Endothelial cell of umbilical vein (primary cell): Measurements from ENCODE around the gene PXN. TPM values are rescaled to one million over a fixed set of nuclear protein-coding genes. Genes with fewer than 3 reads are reported as not detected.

ENCODE experiments used
- BruUV-seq: library from RNA; stranded (reverse); fragments of 400-500 nt; replicated peaks from 2 replicates; lab custom pipeline; 2021; lab: Mats Ljungman, UMichigan
- CTCF ChIA-PET: fragments of 300-600, 350-600 bp; sonication (Branson Sonifier 250); formaldehyde crosslinking; loops from one replicate; lab custom pipeline; 2021; ENCODE audit warnings: antibody characterized with exemption, inconsistent platforms; lab: Charles Lee
- POLR2A ChIA-PET: fragments of 300-600, 350-600 bp; sonication (Branson Sonifier 250); formaldehyde crosslinking; loops from one replicate; lab custom pipeline; 2021; ENCODE audit warnings: antibody characterized with exemption, inconsistent platforms; lab: Charles Lee
- DNase-seq: peaks from one replicate; pipeline ENCODE4 v3.0.0-alpha.2; 2011; ENCODE audit warnings: low read depth, low spot score
- FAIRE-seq: peaks from 2 replicates; lab custom pipeline; 2011; peaks lifted over from hg19 to GRCh38; lab: Jason Lieb, UNC
- H2AFZ ChIP-seq: 2 replicates; pipeline ENCODE4 v1.6.0; 2012; ENCODE audit warnings: low read depth, low read length, control low read depth, inconsistent platforms
- H3K27ac ChIP-seq: 2 replicates; pipeline ENCODE4 v1.5.1; 2011; ENCODE audit warnings: low read depth, mild to moderate bottlenecking, control low read depth, low read length, moderate library complexity; ENCODE audit not compliant: insufficient read depth
- H3K27me3 ChIP-seq, 2 experiments: 2 replicates each; pipeline versions ENCODE4 v1.6.0 to v1.6.1; 2011; ENCODE audit warnings: low read length in 2 of 2, mixed read lengths in 1 of 2; ENCODE audit not compliant: control insufficient read depth in 2 of 2, insufficient read depth in 2 of 2
- H3K36me3 ChIP-seq, 2 experiments: 2 replicates in 1 of 2; 3 replicates in 1 of 2; pipeline ENCODE4 v1.5.1; 2011; ENCODE audit warnings: low read length in 2 of 2, mild to moderate bottlenecking in 1 of 2, moderate library complexity in 1 of 2; ENCODE audit not compliant: control insufficient read depth in 2 of 2, insufficient read depth in 2 of 2; ENCODE audit errors: extremely low read depth in 1 of 2
- H3K4me1 ChIP-seq: 3 replicates; pipeline ENCODE4 v1.5.1; 2011; ENCODE audit warnings: mild to moderate bottlenecking, low read length; ENCODE audit not compliant: control insufficient read depth, insufficient read depth; ENCODE audit errors: extremely low read depth
- H3K4me2 ChIP-seq: 2 replicates; pipeline ENCODE4 v1.6.1; 2011; ENCODE audit warnings: low read length, control low read depth, mixed read lengths; ENCODE audit not compliant: insufficient read depth
- H3K4me3 ChIP-seq, 3 experiments: fragments of 200-600 bp in 1 of 3; sonication (generic), shearing (Covaris generic) in 1 of 3; replicated peaks in 1 of 3; 2 replicates each; pipeline ENCODE4 v1.5.1; 2011 to 2016; ENCODE audit warnings: control low read depth in 3 of 3, low read length in 3 of 3, mild to moderate bottlenecking in 2 of 3, inconsistent platforms in 1 of 3, low read depth in 1 of 3, moderate library complexity in 1 of 3; ENCODE audit not compliant: insufficient read depth in 1 of 3
- H3K79me2 ChIP-seq: 2 replicates; pipeline ENCODE4 v1.6.0; 2012; ENCODE audit warnings: low read length, inconsistent platforms; ENCODE audit not compliant: control insufficient read depth, insufficient read depth
- H3K9ac ChIP-seq: replicated peaks from 2 replicates; pipeline ENCODE3; 2011; ENCODE audit warnings: low read length, control low read depth; ENCODE audit not compliant: insufficient read depth; ENCODE audit errors: extremely low read depth
- H3K9me1 ChIP-seq: replicated peaks from 3 replicates; pipeline ENCODE4 v1.6.0; 2011; ENCODE audit warnings: mild to moderate bottlenecking, low read length; ENCODE audit not compliant: control insufficient read depth, insufficient read depth; ENCODE audit errors: extremely low read depth
- H3K9me3 ChIP-seq: replicated peaks from 2 replicates; pipeline ENCODE4 v1.5.1; 2012; ENCODE audit warnings: low read length, inconsistent platforms; ENCODE audit not compliant: control insufficient read depth, insufficient read depth
- H4K20me1 ChIP-seq: replicated peaks from 2 replicates; pipeline ENCODE3; 2011; ENCODE audit warnings: mild to moderate bottlenecking, low read length; ENCODE audit not compliant: control insufficient read depth, insufficient read depth; ENCODE audit errors: extremely low read depth
- EZH2 ChIP-seq: IDR thresholded peaks from 2 replicates; pipeline ENCODE4 v1.6.1; 2012; ENCODE audit warnings: borderline replicate concordance, low read depth, mild to moderate bottlenecking, moderate library complexity, low read length, inconsistent platforms; ENCODE audit not compliant: severe bottlenecking
- FOS ChIP-seq: IDR thresholded peaks from 2 replicates; pipeline ENCODE4 v1.6.1; 2011; ENCODE audit warnings: mild to moderate bottlenecking, low read length, moderate library complexity, borderline replicate concordance; ENCODE audit not compliant: insufficient read depth
- GATA2 ChIP-seq: IDR thresholded peaks from 2 replicates; pipeline ENCODE4 v1.7.0; 2011; ENCODE audit warnings: low read depth, mild to moderate bottlenecking, moderate library complexity, mixed read lengths, low read length; ENCODE audit not compliant: insufficient read length, insufficient read depth
- JUN ChIP-seq: IDR thresholded peaks from 2 replicates; pipeline ENCODE4 v1.6.1; 2011; ENCODE audit warnings: borderline replicate concordance, low read depth; ENCODE audit not compliant: insufficient read length, insufficient read depth
- MYC ChIP-seq: IDR thresholded peaks from one replicate; pipeline ENCODE4 v1.6.1; 2011; ENCODE audit warnings: mild to moderate bottlenecking, low read depth, low read length
- POLR2A ChIP-seq: IDR thresholded peaks from 2 replicates; pipeline ENCODE4 v1.6.1; 2012; ENCODE audit warnings: low read depth, mild to moderate bottlenecking, control low read depth, low read length
- POLR2AphosphoS5 ChIP-seq: IDR thresholded peaks from 2 replicates; pipeline ENCODE4 v1.6.1; 2012; ENCODE audit warnings: low read depth, mild to moderate bottlenecking, control low read depth, low read length, moderate library complexity; ENCODE audit not compliant: insufficient read depth
- dilution Hi-C: fragments of 300-500 bp; cut with MboI; formaldehyde crosslinking; loops from one replicate; pipeline ENCODE4 v1.15.0; 2019; ENCODE audit warnings: low sequenced_read_pairs; ENCODE audit not compliant: extremely low pct_ligation_motif_present
- intact Hi-C: fragments of 100-400 bp; cut with micrococcal nuclease; formaldehyde crosslinking; loops from one replicate; pipeline ENCODE4 v1.10.0; 2022
- polyA plus RNA-seq, 4 experiments: library from polyadenylated mRNA; depleted of rRNA in 3 of 4; stranded (reverse) in 3 of 4; unstranded in 1 of 4; fragments of >200 nt; gene quantifications; 2 replicates each; pipeline versions ENCODE4 v1.2.1 to v1.2.3, GENCODE V29; 2011 to 2012; ENCODE audit warnings: missing spikeins in 1 of 4
- total RNA-seq: library from RNA; stranded (reverse); gene quantifications from 2 replicates; pipeline ENCODE4 v1.2.3, GENCODE V29; 2021
- TF ChIP-seq, protein P1 (sequence below), 2 donors: IDR thresholded peaks; 1 replicate in 1 of 2; 2 replicates in 1 of 2; pipeline ENCODE4 v1.5.1; 2011; ENCODE audit warnings: low read length in 2 of 2, mild to moderate bottlenecking in 2 of 2, moderate library complexity in 2 of 2, control low read depth in 1 of 2, inconsistent platforms in 1 of 2, low read depth in 1 of 2; ENCODE audit not compliant: insufficient read depth in 1 of 2; ENCODE audit errors: extremely low read depth in 1 of 2
- TF ChIP-seq, protein P2 (sequence below): IDR thresholded peaks from 2 replicates; pipeline ENCODE4 v1.6.1; 2011; ENCODE audit not compliant: insufficient read depth, insufficient read length

The PXN gene
- total and polyA plus RNA-seq, 2 donors (not counting 3 experiments of a cell fraction or from before 2014, with no cell fraction given), result 132 to 258 TPM

DNA sequence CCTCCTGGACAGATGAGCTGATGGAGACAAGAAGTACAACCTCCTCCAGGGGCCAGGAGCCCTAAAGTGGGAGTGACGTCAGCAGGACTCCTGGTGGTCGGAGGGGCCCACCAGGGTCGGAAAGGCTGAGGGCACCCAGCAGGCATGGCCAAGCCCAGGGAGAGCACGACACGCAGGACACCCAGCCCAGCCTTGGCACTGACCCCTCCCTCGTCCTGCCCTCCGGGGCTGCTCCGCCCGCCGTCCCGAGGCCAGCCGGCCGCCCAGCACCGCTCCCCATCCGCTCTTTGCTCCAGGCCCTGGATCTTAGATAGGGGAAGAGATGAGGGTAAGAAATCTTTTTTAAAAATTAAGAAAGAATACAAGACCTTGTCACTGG is 50.2 kb downstream of the PXN start:
- peaks cover 28 to 75% of the 10 kb centered on the region in 2 experiments for H3K36me3 ChIP-seq
- no peak overlapping the region for H3K9ac ChIP-seq
- H3K9me1 ChIP-seq, result no peaks in the 10 kb centered on the region
- intact Hi-C loops (no loop called here), dilution Hi-C loops (no loop called here)
- H4K20me1 ChIP-seq, result no peaks in the 10 kb centered on the region
- FAIRE-seq (no peak), DNase-seq (no peak)
- no peak overlapping the region for H3K27ac ChIP-seq
- H2AFZ ChIP-seq, result no peak overlapping the region
- H3K4me1 ChIP-seq, result no peaks in the 10 kb centered on the region
- ChIA-PET POLR2A (interaction anchor here (1.7 kb wide), 1 partner anchor 14 kb away, joined by 7 read pairs; the partner anchor contains the start of gene RPLP0), CTCF (no interaction called here)
- BruUV-seq, result no TSS peak
- no peak overlapping the region for H3K4me2 ChIP-seq
- H3K27me3 ChIP-seq, result no peaks in the 10 kb centered on the region
- TF ChIP-seq POLR2AphosphoS5 (no peak), POLR2A (no peak), EZH2 (no peak), MYC (no peak), FOS (no peak), GATA2 (no peak), JUN (no peak)
- TF ChIP-seq, protein P1, sequence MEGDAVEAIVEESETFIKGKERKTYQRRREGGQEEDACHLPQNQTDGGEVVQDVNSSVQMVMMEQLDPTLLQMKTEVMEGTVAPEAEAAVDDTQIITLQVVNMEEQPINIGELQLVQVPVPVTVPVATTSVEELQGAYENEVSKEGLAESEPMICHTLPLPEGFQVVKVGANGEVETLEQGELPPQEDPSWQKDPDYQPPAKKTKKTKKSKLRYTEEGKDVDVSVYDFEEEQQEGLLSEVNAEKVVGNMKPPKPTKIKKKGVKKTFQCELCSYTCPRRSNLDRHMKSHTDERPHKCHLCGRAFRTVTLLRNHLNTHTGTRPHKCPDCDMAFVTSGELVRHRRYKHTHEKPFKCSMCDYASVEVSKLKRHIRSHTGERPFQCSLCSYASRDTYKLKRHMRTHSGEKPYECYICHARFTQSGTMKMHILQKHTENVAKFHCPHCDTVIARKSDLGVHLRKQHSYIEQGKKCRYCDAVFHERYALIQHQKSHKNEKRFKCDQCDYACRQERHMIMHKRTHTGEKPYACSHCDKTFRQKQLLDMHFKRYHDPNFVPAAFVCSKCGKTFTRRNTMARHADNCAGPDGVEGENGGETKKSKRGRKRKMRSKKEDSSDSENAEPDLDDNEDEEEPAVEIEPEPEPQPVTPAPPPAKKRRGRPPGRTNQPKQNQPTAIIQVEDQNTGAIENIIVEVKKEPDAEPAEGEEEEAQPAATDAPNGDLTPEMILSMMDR (IDR thresholded peaks at IDR 0.05; ENCODE audit: extremely low read depth in 1 of 2, insufficient read depth in 1 of 2, low read depth in 1 of 2, low read length in 2 of 2), result no peak
- TF ChIP-seq, protein P2, sequence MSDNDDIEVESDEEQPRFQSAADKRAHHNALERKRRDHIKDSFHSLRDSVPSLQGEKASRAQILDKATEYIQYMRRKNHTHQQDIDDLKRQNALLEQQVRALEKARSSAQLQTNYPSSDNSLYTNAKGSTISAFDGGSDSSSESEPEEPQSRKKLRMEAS, result no peak
- no peak overlapping the region for H3K4me3 ChIP-seq
- H3K9me3 ChIP-seq, result no peaks in the 10 kb centered on the region
- H3K79me2 ChIP-seq, result peaks cover 5% of the 10 kb centered on the region
